ENCODE measurements around the gene ZNF491.
"Not testable (repeated sequence)": the region's sequence is repeated elsewhere in the genome, so short reads cannot be mapped to it uniquely, and the experiment has no call there.

Gene ZNF491

GRCh38 chr19:11806354-11807098 is 8.2 kb downstream of the ZNF491 start:
- DNase-seq (ENCODE audit: low read depth), result peak; percentile 5
- no peak overlapping the region for H3K4me3 ChIP-seq (ENCODE audit: low read depth, low read length)
- TF ChIP-seq CTCF (conservative IDR thresholded peaks at IDR 0.05; ENCODE audit: low read depth, low read length), result no peak

GRCh38 chr19:11807099-11807380 is 8.7 kb downstream of the ZNF491 start:
- no peak overlapping the region for H3K4me3 ChIP-seq (ENCODE audit: low read depth, low read length)
- TF ChIP-seq CTCF (conservative IDR thresholded peaks at IDR 0.05; ENCODE audit: low read depth, low read length), result no peak
- no peak for DNase-seq (ENCODE audit: low read depth)

GRCh38 chr19:11813703-11814028 is 15.3 kb downstream of the ZNF491 start:
- DNase-seq (ENCODE audit: low read depth), result no peak

GRCh38 chr19:11814029-11814699 is 15.8 kb downstream of the ZNF491 start, which contains the start of gene ZNF440:
Gene ZNF440 (plus strand): TSS chr19:11814273. CDS start chr19:11814448, 175 bp downstream.
- DNase-seq (ENCODE audit: low read depth), result peak; percentile 96
- TF ChIP-seq CTCF (conservative IDR thresholded peaks at IDR 0.05; ENCODE audit: low read depth, low read length), result no peak
- peak within 1 kb of the TSS; percentile 98 for H3K4me3 ChIP-seq (ENCODE audit: low read depth, low read length)

More at GRCh38 chr19:11813703-11814028, 15.3 kb downstream of the ZNF491 start:
- peak overlapping the region; percentile 98 for H3K4me3 ChIP-seq (ENCODE audit: low read depth, low read length)
- no peak for TF ChIP-seq CTCF (conservative IDR thresholded peaks at IDR 0.05; ENCODE audit: low read depth, low read length)

GRCh38 chr19:11814700-11815035 is 16.3 kb downstream of the ZNF491 start:
- TF ChIP-seq CTCF (conservative IDR thresholded peaks at IDR 0.05; ENCODE audit: low read depth, low read length), result no peak
- H3K4me3 ChIP-seq (ENCODE audit: low read depth, low read length), result peak overlapping the region; percentile 98
- DNase-seq (ENCODE audit: low read depth), result peak; percentile 51

GRCh38 chr19:11821474-11822109 is 23.3 kb downstream of the ZNF491 start:
- no peak for TF ChIP-seq CTCF (conservative IDR thresholded peaks at IDR 0.05; ENCODE audit: low read depth, low read length)
- H3K4me3 ChIP-seq (ENCODE audit: low read depth, low read length), result no peak overlapping the region
- DNase-seq (ENCODE audit: low read depth), result peak; percentile 26

GRCh38 chr19:11828957-11829876 is 30.9 kb downstream of the ZNF491 start:
- DNase-seq (ENCODE audit: low read depth); H3K4me3 ChIP-seq (ENCODE audit: low read depth, low read length): not testable (repeated sequence)

All from choroid plexus epithelial cell (primary cell).